ENCODE data around the gene TMEM204.
"Not testable (repeated sequence)": the region's sequence is repeated elsewhere in the genome, so short reads cannot be mapped to it uniquely, and the experiment has no call there.

Gene TMEM204

GRCh38 chr16:1561836-1562235, 28.4 kb downstream of the TMEM204 start:
- DNase-seq, result no peak

DNA sequence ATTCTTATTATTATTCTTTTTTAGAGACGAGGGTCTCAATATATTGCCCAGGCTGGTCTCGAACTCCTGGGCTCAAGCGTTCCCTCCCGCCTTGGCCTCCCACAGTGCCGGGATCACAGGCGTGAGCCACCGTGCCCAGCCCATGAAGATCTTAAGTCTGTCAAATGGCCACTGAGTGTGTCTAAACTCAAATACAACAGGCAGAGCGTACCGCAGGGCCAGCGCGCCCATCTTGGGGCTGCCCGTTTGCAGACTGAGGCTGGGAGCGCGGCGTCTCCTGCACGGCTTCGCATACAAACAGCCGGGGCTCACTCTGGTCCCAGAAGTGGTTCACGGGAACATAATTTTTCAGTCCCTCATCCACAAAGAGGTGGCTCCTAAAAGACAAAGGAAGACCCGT, 30.3 kb downstream of the TMEM204 start:
- DNase-seq, result no peak

GRCh38 chr16:1564325-1564724, 30.9 kb downstream of the TMEM204 start:
- DNase-seq, result no peak

DNA sequence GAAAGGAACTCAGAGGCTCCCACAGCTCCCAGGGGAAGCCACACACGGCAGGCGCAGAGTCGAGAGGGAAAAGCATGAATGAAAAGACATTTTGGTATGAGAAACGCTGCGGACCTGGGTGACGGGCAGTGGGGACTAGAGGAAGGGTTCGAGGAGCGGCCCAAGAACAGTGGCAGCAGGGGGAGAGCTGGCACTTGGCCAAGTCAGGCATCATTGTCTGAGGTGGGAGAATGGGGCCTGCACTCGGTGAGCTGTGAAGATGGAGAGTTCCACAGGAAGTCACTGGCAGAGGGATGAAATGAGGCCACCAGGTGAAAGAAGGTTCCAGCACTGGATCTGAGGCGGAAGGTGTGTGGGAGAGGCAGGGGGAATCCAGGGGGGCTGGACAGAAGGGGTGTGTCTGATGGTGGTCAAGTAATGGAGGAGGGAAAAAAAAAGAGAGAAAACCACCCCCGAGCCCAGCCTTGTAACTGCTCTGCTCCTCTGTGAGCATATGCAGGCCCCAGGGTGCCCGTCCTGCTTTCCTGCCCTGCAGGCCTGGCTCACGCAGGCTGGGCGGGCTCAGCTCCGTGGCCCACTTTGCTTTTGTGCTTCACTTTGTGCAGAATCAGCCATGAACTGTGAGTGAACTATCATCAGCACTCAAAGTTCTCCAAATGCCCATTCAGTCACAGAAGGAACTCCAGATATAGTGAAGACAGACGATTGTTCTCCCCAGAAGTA, 31.8 kb downstream of the TMEM204 start:
- no peak for DNase-seq

- DNase-seq, result no peak
Measured at GRCh38 chr16:1567988-1568387, 34.5 kb downstream of the TMEM204 start.

- no peak for DNase-seq
Measured at GRCh38 chr16:1571012-1571671, 37.7 kb downstream of the TMEM204 start.

GRCh38 chr16:1572673-1573072, 39.2 kb downstream of the TMEM204 start:
- DNase-seq, result no peak

DNA sequence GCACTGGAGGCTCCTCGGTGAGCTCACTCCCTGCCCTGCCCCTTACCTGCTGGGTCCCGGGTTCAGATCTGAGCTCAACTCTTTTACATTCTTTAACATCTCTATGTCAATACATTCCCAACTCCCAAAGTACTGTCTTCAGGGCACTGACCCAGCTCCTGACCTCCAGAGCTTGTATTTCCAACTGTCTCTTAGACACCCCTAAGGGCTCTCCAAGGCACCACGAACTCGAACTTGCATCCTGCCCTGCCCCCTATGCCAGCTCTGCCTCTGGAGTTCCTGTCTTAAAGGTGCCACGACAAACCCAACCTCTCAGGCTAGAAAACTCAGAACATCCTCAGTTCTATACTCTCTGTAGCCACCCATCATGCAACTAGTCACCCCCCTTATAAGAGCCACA, 39.8 kb downstream of the TMEM204 start:
- DNase-seq, result no peak

DNA sequence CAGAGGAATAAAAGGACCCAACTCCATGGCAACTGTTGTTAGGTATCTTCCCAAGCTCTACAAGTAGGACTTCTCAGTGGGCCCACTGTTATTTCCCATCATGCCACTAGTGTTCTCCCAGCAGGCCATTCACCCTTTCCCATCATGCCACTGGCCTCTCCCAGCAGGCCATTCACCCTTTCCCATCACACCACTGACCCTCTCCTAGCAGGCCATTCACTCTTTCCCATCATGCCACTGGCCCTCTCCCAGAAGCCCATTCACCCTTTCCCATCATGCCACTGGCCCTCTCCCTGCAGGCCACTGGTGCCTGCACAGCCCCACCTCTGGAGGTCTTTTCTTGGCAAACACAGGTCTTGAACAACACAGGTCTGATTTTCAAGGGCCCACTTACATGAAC, 42.1 kb downstream of the TMEM204 start:
- no peak for DNase-seq

DNA sequence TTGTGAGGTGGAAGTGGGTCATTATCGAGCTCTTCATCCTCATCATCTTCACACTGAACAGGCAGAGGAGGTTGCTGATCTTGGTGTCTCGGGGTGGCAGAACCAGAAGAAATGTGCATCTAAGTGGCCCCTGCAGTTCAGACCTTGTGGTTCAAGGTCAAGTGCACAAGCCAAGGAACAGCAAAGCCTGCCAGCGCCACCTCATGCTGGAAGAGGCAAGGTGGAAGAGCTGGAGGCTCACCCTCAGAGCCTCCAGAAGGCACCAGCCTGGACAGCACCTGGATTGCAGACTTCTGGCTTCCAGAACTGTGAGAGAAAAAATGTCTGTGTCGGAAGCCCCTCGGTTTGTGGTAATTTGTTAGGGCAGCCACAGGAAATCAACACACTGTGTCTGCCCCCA, 45.7 kb downstream of the TMEM204 start:
- no peak for DNase-seq

- no peak for DNase-seq
Measured at GRCh38 chr16:1580256-1580655, 46.8 kb downstream of the TMEM204 start.

- no peak for DNase-seq
Measured at GRCh38 chr16:1580956-1581355, 47.5 kb downstream of the TMEM204 start.

DNA sequence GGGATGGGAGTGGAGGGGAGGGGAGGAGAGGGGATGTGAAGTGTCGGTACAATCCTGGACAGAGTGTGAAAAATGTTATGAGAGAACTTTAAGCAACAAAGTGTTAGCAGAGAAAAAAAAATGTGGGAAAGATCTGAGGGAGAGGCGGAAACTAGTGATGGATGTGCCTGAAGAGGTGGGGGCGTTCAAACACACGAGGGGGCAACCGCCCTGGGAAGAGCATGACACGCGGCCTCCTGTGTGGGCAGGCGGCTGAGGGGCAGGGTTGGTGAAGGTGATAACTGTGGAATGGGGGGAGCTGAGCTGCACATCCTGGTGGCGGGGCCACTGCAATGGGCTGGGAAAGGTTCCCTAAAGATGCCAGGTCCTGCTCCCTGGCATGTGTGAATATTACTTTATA, 48.3 kb downstream of the TMEM204 start:
- no peak for DNase-seq

- DNase-seq, result no peak
Measured at GRCh38 chr16:1583180-1583579, 49.7 kb downstream of the TMEM204 start.

GRCh38 chr16:1584926-1585484, 51.5 kb downstream of the TMEM204 start:
- no peak for DNase-seq

DNA sequence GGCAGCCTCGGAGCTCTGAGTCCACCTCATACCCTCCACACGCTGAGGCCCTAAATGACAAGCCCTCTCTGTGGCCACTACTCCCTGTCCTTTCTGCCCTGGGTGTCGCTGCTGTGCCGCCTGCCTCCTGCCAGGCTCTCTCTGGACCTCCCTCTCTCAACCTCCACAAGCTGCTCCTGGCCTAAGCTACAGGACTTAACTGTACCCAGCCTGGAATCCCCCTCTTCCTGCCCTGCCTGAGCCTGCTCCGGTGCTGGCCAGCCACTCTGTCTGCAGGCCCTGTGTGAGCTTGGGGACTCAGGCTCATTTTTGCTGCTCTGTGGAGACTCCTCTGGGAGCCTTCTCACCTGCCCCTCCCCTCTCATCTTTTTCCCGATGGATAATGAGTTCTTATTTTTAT, 56.9 kb downstream of the TMEM204 start:
- no peak for DNase-seq

DNA sequence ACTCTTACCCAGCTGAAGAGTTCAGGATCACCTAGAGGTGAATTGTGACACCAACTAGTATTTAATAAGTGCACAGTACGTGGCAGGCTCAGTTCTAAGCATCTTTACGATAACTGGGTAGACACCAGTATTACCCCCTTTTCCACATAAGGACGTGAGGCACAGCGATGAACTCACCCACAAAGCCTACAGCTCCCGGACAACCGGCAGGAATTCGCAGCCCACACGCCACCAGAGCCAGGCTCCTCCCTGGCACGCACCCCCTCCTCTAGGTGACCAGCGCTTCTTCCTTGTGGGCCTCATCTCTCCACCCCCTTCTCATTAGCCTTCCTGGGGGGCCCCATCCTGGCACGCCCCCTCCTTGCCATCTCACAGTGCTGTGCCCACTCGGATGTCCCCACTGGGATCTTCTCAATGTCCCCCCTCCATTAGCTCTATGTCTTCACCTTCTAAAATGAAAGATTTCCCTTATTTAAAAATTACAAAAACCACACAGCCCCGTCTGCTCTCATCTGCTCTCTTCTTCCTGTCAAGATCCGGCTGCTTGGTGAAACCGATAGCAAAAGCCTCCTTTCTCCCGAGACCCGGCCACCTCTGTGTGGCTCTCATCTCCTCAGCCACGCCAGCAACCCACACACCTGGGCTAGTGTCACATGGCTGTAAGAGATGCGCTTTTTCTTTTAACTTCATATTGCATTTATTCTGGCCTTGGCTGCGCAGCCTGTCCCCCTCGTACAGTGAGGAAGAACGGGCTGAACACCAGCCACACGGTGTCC, 57.7 kb downstream of the TMEM204 start:
- DNase-seq, result no peak

- DNase-seq, result no peak
Measured at GRCh38 chr16:1592446-1592845, 59.0 kb downstream of the TMEM204 start.

- not testable (repeated sequence) for DNase-seq
Measured at GRCh38 chr16:1595511-1595910, 62.0 kb downstream of the TMEM204 start.

DNA sequence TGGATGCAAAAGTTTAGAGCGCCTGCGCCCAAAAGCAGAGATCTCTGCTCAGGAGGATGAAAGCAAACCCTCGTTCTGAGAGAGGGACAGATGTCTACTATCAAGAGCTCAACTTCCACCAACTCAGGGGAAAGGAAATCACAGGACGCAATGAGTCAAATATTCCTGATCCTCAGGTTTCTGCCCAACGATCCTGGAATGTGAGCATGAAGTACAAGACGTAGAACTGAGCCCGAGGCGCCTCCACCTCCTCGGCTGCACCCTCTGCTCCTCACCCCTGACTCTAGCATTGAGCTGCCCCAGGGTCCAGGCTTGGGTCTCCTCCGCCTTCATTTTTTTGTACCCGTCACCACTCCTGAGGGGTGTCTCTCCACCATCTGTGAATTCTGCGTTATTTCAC, 63.0 kb downstream of the TMEM204 start:
- no peak for DNase-seq

DNA sequence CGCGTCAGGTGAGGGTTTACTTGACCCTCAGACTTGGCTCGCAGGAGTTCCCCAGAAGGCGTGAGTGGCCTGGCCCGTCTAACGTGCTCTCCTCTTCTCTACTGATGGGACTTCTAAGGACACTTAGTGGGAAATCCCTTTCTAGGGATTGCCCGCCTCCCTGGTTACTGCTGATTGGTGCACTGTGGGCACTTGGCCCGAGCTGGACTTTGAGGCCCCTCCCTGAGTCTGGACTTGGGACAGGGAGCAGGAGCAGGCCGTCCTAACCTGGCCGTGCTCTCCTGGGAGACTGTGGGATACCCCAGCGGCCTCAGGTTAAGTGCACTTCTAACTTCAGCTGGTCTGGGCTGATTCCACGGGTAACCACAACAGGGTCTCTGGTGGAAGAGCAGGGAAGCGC, 63.7 kb downstream of the TMEM204 start:
- no peak for DNase-seq

- no peak for DNase-seq
Measured at GRCh38 chr16:1601031-1601430, 67.6 kb downstream of the TMEM204 start.

GRCh38 chr16:1601489-1601888, 68.0 kb downstream of the TMEM204 start:
- no peak for DNase-seq

- no peak for DNase-seq
Measured at GRCh38 chr16:1602285-1602684, 68.8 kb downstream of the TMEM204 start.
